Panc1 (cell line): Measurements from ENCODE around the gene ENTHD1. TPM values are rescaled to one million over a fixed set of nuclear protein-coding genes. Genes with fewer than 3 reads are reported as not detected.

Experiments used
- ATAC-seq: fragments of 200-7000 bp; cut with Tn5 transposase; 2 replicates; pipeline ENCODE4 v1.9.1; 2020; ENCODE audit warnings: mild to moderate bottlenecking, moderate library complexity
- BruUV-seq: library from RNA; stranded (reverse); fragments of 400-500 nt; replicated peaks from 2 replicates; lab custom pipeline; 2021; lab: Mats Ljungman, UMichigan
- CTCF ChIA-PET: fragments of 300-600 bp; sonication (Branson Sonifier 250); formaldehyde crosslinking; loops from one replicate; lab custom pipeline; 2022; ENCODE audit warnings: antibody characterized with exemption; lab: Charles Lee
- POLR2A ChIA-PET: fragments of 300-600 bp; sonication (Branson Sonifier 250); formaldehyde crosslinking; loops from one replicate; lab custom pipeline; 2022; ENCODE audit warnings: antibody characterized with exemption; lab: Charles Lee
- DNase-seq: peaks from one replicate; pipeline ENCODE4 v3.0.0-alpha.2; 2010; ENCODE audit warnings: low read depth, low spot score
- H3K27ac ChIP-seq: 2 replicates; pipeline ENCODE4 v1.5.1; 2011; ENCODE audit warnings: mild to moderate bottlenecking, low read length, inconsistent platforms
- H3K27me3 ChIP-seq: fragments of 200-500 bp; sonication (Bioruptor generic); 2 replicates; pipeline ENCODE4 v1.6.0; 2014; ENCODE audit warnings: low read length, inconsistent platforms; ENCODE audit not compliant: control insufficient read depth, insufficient read depth
- H3K36me3 ChIP-seq: fragments of 200-500 bp; sonication (Bioruptor generic); 2 replicates; pipeline ENCODE4 v1.5.1; 2014; ENCODE audit warnings: inconsistent platforms, mild to moderate bottlenecking, low read length, moderate library complexity; ENCODE audit not compliant: control insufficient read depth, insufficient read depth
- H3K4me1 ChIP-seq: 2 replicates; pipeline ENCODE4 v1.5.1; 2011; ENCODE audit warnings: inconsistent platforms, mild to moderate bottlenecking, low read length, moderate library complexity; ENCODE audit not compliant: control insufficient read depth, insufficient read depth
- H3K4me3 ChIP-seq, 2 experiments: 2 replicates each; pipeline ENCODE4 v1.5.1; 2011 to 2012; ENCODE audit warnings: low read depth in 2 of 2, low read length in 2 of 2, mild to moderate bottlenecking in 2 of 2, inconsistent platforms in 1 of 2, moderate library complexity in 1 of 2
- H3K9me3 ChIP-seq: fragments of 200-500 bp; sonication (Bioruptor generic); 2 replicates; pipeline ENCODE4 v1.5.1; 2014; ENCODE audit warnings: low read depth, mild to moderate bottlenecking, inconsistent platforms, low read length, moderate library complexity; ENCODE audit not compliant: control insufficient read depth, insufficient read depth
- POLR2AphosphoS5 ChIP-seq: IDR thresholded peaks from 2 replicates; pipeline ENCODE4 v1.6.1; 2012; ENCODE audit warnings: mild to moderate bottlenecking, low read depth, low read length, moderate library complexity
- SIN3A ChIP-seq: IDR thresholded peaks from 2 replicates; pipeline ENCODE4 v1.6.1; 2012; ENCODE audit warnings: low read depth, mild to moderate bottlenecking, low read length, moderate library complexity, borderline replicate concordance; ENCODE audit not compliant: insufficient read depth
- TCF7L2 ChIP-seq: IDR thresholded peaks from 2 replicates; pipeline ENCODE4 v1.6.1; 2011; ENCODE audit warnings: mild to moderate bottlenecking, low read depth, low read length, inconsistent platforms
- in situ Hi-C: cut with HindIII; loops from 2 replicates; pipeline ENCODE4 v1.10.0; 2016; ENCODE audit warnings: low sequenced_read_pairs, low pct_unique_long_range_greater_than_20kb
- intact Hi-C: fragments of 100-400 bp; cut with micrococcal nuclease; formaldehyde crosslinking; loops from one replicate; pipeline ENCODE4 v1.10.0; 2022; ENCODE audit not compliant: unreplicated experiment
- total RNA-seq: library from RNA; stranded (reverse); gene quantifications from one replicate; pipeline ENCODE4 v1.2.1, GENCODE V29; 2021; ENCODE audit not compliant: unreplicated experiment
- TF ChIP-seq, protein P1 (sequence below): fragments of 450-650 bp; IDR thresholded peaks from 2 replicates; pipeline ENCODE4 v1.5.1; 2017; ENCODE audit warnings: mild to moderate bottlenecking
- TF ChIP-seq, protein P2 (sequence below), 2 experiments: IDR thresholded peaks; 2 replicates each; pipeline ENCODE4 v1.6.1; 2011 to 2012; ENCODE audit warnings: low read depth in 2 of 2, control low read depth in 1 of 2, low read length in 1 of 2, mild to moderate bottlenecking in 1 of 2, moderate library complexity in 1 of 2; ENCODE audit not compliant: insufficient read depth in 1 of 2

ENTHD1 gene
- total RNA-seq, 1 experiment from 2014 or later: not detected

- intact Hi-C loops: no loop called here
- no TSS peak for BruUV-seq
Observed at GRCh38 chr22:39933741-39934140, 40.2 kb upstream of the ENTHD1 start.

DNA sequence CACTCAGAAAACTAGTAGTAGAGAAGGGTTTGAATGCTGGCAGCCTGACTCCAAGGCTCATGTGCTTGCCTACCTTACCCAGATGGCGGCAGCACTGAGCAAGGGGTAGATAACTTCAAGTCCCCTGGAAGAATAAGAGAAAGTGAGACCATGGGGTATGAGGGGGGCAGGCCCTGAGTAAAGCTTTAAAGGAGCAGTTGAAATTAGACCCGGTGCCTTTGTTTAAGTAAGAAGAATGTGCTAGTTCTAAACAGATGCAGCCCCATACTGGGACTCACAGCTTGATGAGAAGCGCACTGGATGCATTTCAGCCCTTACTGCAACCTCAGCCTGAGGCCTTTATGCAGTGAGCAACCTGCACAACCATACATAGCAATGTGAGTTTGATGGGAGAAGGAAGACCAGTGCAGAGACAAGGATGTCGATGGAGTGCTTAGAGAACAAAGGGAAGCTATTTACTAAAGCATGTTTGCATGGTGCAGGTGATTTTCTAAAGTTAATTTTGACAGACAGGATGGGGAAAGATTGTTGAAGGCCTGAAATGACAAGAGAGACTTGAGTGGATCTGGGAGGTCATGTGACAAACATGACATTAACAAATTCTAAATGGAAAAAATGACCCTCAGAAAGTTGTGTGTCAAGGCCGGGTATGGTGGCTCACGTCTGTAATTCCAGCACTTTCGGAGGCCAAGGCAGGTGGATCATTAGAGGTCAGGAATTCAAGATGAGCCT is 39.5 kb upstream of the ENTHD1 start:
- Histone ChIP-seq H3K9me3 (no peaks in the 10 kb centered on the region), H3K36me3 (no peaks in the 10 kb centered on the region), H3K4me3 (no peak overlapping the region), H3K27ac (no peak overlapping the region), H3K27me3 (peaks cover 9% of the 10 kb centered on the region), H3K4me1 (no peaks in the 10 kb centered on the region)
- no TSS peak for BruUV-seq
- no peak for ATAC-seq
- intact Hi-C loops (no loop called here), in situ Hi-C loops (no loop called here)
- TF ChIP-seq TCF7L2 (no peak), POLR2AphosphoS5 (no peak)
- TF ChIP-seq, protein P1, sequence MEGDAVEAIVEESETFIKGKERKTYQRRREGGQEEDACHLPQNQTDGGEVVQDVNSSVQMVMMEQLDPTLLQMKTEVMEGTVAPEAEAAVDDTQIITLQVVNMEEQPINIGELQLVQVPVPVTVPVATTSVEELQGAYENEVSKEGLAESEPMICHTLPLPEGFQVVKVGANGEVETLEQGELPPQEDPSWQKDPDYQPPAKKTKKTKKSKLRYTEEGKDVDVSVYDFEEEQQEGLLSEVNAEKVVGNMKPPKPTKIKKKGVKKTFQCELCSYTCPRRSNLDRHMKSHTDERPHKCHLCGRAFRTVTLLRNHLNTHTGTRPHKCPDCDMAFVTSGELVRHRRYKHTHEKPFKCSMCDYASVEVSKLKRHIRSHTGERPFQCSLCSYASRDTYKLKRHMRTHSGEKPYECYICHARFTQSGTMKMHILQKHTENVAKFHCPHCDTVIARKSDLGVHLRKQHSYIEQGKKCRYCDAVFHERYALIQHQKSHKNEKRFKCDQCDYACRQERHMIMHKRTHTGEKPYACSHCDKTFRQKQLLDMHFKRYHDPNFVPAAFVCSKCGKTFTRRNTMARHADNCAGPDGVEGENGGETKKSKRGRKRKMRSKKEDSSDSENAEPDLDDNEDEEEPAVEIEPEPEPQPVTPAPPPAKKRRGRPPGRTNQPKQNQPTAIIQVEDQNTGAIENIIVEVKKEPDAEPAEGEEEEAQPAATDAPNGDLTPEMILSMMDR: peak; percentile 70
- ChIA-PET CTCF (interaction anchor here (0.7 to 0.8 kb wide), 3 partner anchors 92 to 578 kb away, joined by 3 to 4 read pairs (median 3); no protein-coding TSS in a partner anchor), POLR2A (interaction anchor here (0.6 kb wide), 1 partner anchor 378 kb away, joined by 11 read pairs; no protein-coding TSS in a partner anchor)
- DNase-seq: peak; percentile 12

More at GRCh38 chr22:39933741-39934140, 40.2 kb upstream of the ENTHD1 start:
- Histone ChIP-seq H3K9me3 (no peaks in the 10 kb centered on the region), H3K36me3 (no peaks in the 10 kb centered on the region), H3K4me3 (no peak overlapping the region), H3K27me3 (peaks cover 9% of the 10 kb centered on the region), H3K4me1 (no peaks in the 10 kb centered on the region), H3K27ac (no peak overlapping the region)
- no peak for ATAC-seq
- TF ChIP-seq, protein P1: no peak
- TF ChIP-seq, protein P2, sequence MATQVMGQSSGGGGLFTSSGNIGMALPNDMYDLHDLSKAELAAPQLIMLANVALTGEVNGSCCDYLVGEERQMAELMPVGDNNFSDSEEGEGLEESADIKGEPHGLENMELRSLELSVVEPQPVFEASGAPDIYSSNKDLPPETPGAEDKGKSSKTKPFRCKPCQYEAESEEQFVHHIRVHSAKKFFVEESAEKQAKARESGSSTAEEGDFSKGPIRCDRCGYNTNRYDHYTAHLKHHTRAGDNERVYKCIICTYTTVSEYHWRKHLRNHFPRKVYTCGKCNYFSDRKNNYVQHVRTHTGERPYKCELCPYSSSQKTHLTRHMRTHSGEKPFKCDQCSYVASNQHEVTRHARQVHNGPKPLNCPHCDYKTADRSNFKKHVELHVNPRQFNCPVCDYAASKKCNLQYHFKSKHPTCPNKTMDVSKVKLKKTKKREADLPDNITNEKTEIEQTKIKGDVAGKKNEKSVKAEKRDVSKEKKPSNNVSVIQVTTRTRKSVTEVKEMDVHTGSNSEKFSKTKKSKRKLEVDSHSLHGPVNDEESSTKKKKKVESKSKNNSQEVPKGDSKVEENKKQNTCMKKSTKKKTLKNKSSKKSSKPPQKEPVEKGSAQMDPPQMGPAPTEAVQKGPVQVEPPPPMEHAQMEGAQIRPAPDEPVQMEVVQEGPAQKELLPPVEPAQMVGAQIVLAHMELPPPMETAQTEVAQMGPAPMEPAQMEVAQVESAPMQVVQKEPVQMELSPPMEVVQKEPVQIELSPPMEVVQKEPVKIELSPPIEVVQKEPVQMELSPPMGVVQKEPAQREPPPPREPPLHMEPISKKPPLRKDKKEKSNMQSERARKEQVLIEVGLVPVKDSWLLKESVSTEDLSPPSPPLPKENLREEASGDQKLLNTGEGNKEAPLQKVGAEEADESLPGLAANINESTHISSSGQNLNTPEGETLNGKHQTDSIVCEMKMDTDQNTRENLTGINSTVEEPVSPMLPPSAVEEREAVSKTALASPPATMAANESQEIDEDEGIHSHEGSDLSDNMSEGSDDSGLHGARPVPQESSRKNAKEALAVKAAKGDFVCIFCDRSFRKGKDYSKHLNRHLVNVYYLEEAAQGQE (IDR thresholded peaks at IDR 0.05; ENCODE audit: insufficient read depth in 1 of 2, low read depth in 2 of 2, low read length in 1 of 2): no peak
- TF ChIP-seq TCF7L2: no peak
- no peak for TF ChIP-seq POLR2AphosphoS5
- no peak for TF ChIP-seq SIN3A
- ChIA-PET POLR2A (no interaction called here), CTCF (interaction anchor here (0.7 kb wide), 1 partner anchor 579 kb away, joined by 4 read pairs; no protein-coding TSS in a partner anchor)
- in situ Hi-C loops: no loop called here
- no peak for DNase-seq
